C1 segment of cervical spinal cord (tissue), 14 donors: Measurements from ENCODE around the gene RMND5B.

Experiments used
- DNase-seq, 14 donors: peaks; one replicate each; lab custom pipeline; 2025; lab: John Stamatoyannopoulos, UW

The RMND5B gene

GRCh38 chr5:178130234-178130575 lies 609 bp upstream of the RMND5B start:
- DNase-seq: peak in 2 of 14 donors; percentile 38 to 63

- no peak for DNase-seq
Measured at GRCh38 chr5:178131446-178131996, 707 bp downstream of the RMND5B start.

GRCh38 chr5:178136990-178137389 lies 6.2 kb downstream of the RMND5B start:
- DNase-seq: no peak

GRCh38 chr5:178137991-178138390 lies 7.2 kb downstream of the RMND5B start:
- DNase-seq: no peak

GRCh38 chr5:178141550-178141949 lies 10.7 kb downstream of the RMND5B start:
- DNase-seq: no peak

GRCh38 chr5:178142642-178143041 lies 11.8 kb downstream of the RMND5B start:
- no peak for DNase-seq

GRCh38 chr5:178143246-178143645 lies 12.4 kb downstream of the RMND5B start:
- no peak for DNase-seq

- DNase-seq: no peak
Measured at GRCh38 chr5:178143901-178144300, 13.1 kb downstream of the RMND5B start.

- DNase-seq: peak in 1 of 14 donors; percentile 2
Measured at GRCh38 chr5:178145965-178146820, 15.4 kb downstream of the RMND5B start.

GRCh38 chr5:178147406-178147805 lies 16.6 kb downstream of the RMND5B start:
- no peak for DNase-seq

- DNase-seq: no peak
Measured at GRCh38 chr5:178149199-178149932, 18.6 kb downstream of the RMND5B start.

GRCh38 chr5:178150977-178151734 lies 20.3 kb downstream of the RMND5B start:
- no peak for DNase-seq

- DNase-seq: no peak
Measured at GRCh38 chr5:178152491-178153444, 22.0 kb downstream of the RMND5B start.

- DNase-seq: peak; percentile 59 to 99 (median 96)
Measured at GRCh38 chr5:178153530-178154340, 22.9 kb downstream of the RMND5B start, which contains the start of gene NHP2. Gene NHP2 (minus strand): TSS chr5:178153885. CDS start chr5:178153817, 68 bp downstream.

GRCh38 chr5:178155065-178155464 lies 24.3 kb downstream of the RMND5B start:
- DNase-seq: no peak

- DNase-seq: no peak
Measured at GRCh38 chr5:178160176-178160575, 29.4 kb downstream of the RMND5B start.

- no peak for DNase-seq
Measured at GRCh38 chr5:178162481-178162880, 31.7 kb downstream of the RMND5B start.

GRCh38 chr5:178163772-178164735 lies 33.2 kb downstream of the RMND5B start:
- peak in 12 of 14 donors; percentile 11 to 77 (median 68) for DNase-seq
